Keratinocyte (primary cell): Measurements from ENCODE around the gene DIAPH2.

ENCODE experiments used
- CTCF ChIP-seq, 3 experiments: IDR thresholded peaks in 1 of 3; conservative IDR thresholded peaks in 1 of 3; optimal IDR thresholded peaks in 1 of 3; 2 replicates in 2 of 3; 3 replicates in 1 of 3; pipeline versions ENCODE3 to v1.5.1; 2011; ENCODE audit warnings: low read length in 3 of 3, mild to moderate bottlenecking in 3 of 3, moderate library complexity in 2 of 3, control low read depth in 1 of 3, inconsistent platforms in 1 of 3; ENCODE audit not compliant: insufficient read depth in 2 of 3; ENCODE audit errors: extremely low read depth in 1 of 3
- EZH2 ChIP-seq: IDR thresholded peaks from one replicate; pipeline ENCODE4 v1.6.1; 2012; ENCODE audit warnings: inconsistent platforms, mild to moderate bottlenecking, low read length, moderate library complexity

GRCh38 chrX:97587171-97587570, 902.5 kb downstream of the DIAPH2 start:
- no peak for TF ChIP-seq CTCF (optimal IDR thresholded peaks at IDR 0.05 in 1 of 3, IDR thresholded peaks at IDR 0.05 in 1 of 3, conservative IDR thresholded peaks at IDR 0.05 in 1 of 3; ENCODE audit: extremely low read depth in 1 of 3, insufficient read depth in 2 of 3, low read length in 3 of 3)
- TF ChIP-seq EZH2, result no peak
